HepG2 (cell line): ENCODE data around the gene CSTPP1.

Experiments used
- ARID3A ChIP-seq: IDR thresholded peaks from 2 replicates; pipeline ENCODE4 v1.6.1; 2012; ENCODE audit warnings: low read depth, low read length, improper control_type of control experiment
- BCLAF1 ChIP-seq: fragments of 450-650 bp; IDR thresholded peaks from 2 replicates; pipeline ENCODE4 v1.6.1; 2017; ENCODE audit warnings: mild to moderate bottlenecking
- CTCF ChIP-seq: sonication (generic); formaldehyde crosslinking; IDR thresholded peaks from 2 replicates; pipeline ENCODE4 v1.5.0; 2020; ENCODE audit warnings: mild to moderate bottlenecking, missing genetic modification reagents, moderate library complexity
- EP300 ChIP-seq, 3 experiments: sonication (generic) in 1 of 3; formaldehyde crosslinking in 1 of 3; IDR thresholded peaks; 2 replicates each; pipeline versions ENCODE4 v1.5.1 to v1.6.1; 2011 to 2020; ENCODE audit warnings: low read depth in 2 of 3, low read length in 2 of 3, borderline replicate concordance in 1 of 3, improper control_type of control experiment in 1 of 3, mild to moderate bottlenecking in 1 of 3, missing genetic modification reagents in 1 of 3, moderate library complexity in 1 of 3
- GLI4 ChIP-seq: sonication (generic); formaldehyde crosslinking; IDR thresholded peaks from 2 replicates; pipeline ENCODE4 v1.5.1; 2020; ENCODE audit warnings: missing genetic modification reagents, mild to moderate bottlenecking, moderate library complexity, borderline replicate concordance
- NFE2L2 ChIP-seq: fragments of 150-350 bp; IDR thresholded peaks from 2 replicates; pipeline ENCODE4 v1.6.1; 2014; ENCODE audit warnings: low read length
- ZNF367 ChIP-seq: sonication (generic); formaldehyde crosslinking; IDR thresholded peaks from 2 replicates; pipeline ENCODE4 v1.4.0; 2020; ENCODE audit warnings: missing genetic modification reagents, borderline replicate concordance
- ZNF501 ChIP-seq: sonication (generic); formaldehyde crosslinking; IDR thresholded peaks from 2 replicates; pipeline ENCODE4 v1.5.1; 2020; ENCODE audit warnings: mild to moderate bottlenecking, moderate library complexity, missing genetic modification reagents
- ZNF710 ChIP-seq: sonication (generic); formaldehyde crosslinking; IDR thresholded peaks from 2 replicates; pipeline ENCODE4 v1.5.0; 2020; ENCODE audit warnings: mild to moderate bottlenecking, missing genetic modification reagents, borderline replicate concordance

- no peak for TF ChIP-seq EP300 (IDR thresholded peaks at IDR 0.05; ENCODE audit: low read depth in 2 of 2, low read length in 2 of 2)
- TF ChIP-seq EP300 (CRISPR knock-in tag; IDR thresholded peaks at IDR 0.05; ENCODE audit: borderline replicate concordance), result no peak
- TF ChIP-seq BCLAF1, result no peak
- TF ChIP-seq ARID3A, result no peak
- no peak for TF ChIP-seq CTCF (CRISPR knock-in tag)
- no peak for TF ChIP-seq NFE2L2
- no peak for TF ChIP-seq ZNF710 (CRISPR knock-in tag)
- TF ChIP-seq ZNF367, result no peak
- no peak for TF ChIP-seq GLI4 (CRISPR knock-in tag)
- TF ChIP-seq ZNF501 (CRISPR knock-in tag), result no peak
These were observed 73.6 kb downstream of the CSTPP1 start for GRCh38 chr11:47010179-47010578.
